Measurements from ENCODE around the gene PTPN13.

DNA sequence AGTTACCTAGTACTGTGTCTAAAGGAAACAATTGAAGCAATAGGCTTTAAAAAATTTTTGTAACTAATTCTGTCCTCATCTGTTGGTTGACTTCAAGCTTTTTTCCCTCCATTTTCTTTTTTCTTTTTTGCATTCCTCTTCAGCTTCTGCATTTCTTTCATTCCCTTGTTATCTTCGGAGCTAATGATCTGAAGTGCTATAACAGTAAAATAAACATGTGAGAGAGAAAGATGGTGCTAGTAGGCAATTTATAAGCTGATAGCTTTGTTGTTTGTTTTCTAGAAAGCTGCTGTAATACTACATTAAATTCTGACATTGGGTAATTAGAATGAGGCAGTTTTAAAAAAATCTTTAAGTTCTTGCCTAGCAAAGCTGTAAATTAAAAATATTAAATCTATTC, 37.1 kb downstream of the PTPN13 start:
- no peak for TF ChIP-seq EZH2 (IDR thresholded peaks at IDR 0.05; ENCODE audit: insufficient read depth, poor library complexity, severe bottlenecking)
- no peak for TF ChIP-seq EZH2phosphoT487 (IDR thresholded peaks at IDR 0.05; ENCODE audit: insufficient read depth, low read depth)

All from GM23248 (cell line).